RWPE2 (cell line): Measurements from ENCODE around the gene ADM2.

Source experiments
- ATAC-seq: fragments of 200-7000 bp; cut with Tn5 transposase; 3 replicates; pipeline ENCODE4 v1.9.1; 2021; ENCODE audit warnings: low read depth
- DNase-seq: peaks from one replicate; pipeline ENCODE4 v3.0.0-alpha.2; 2020; ENCODE audit warnings: low spot score
- H3K27ac ChIP-seq: fragments of 450-650 bp; 2 replicates; pipeline ENCODE4 v1.5.1; 2017; ENCODE audit warnings: mild to moderate bottlenecking; ENCODE audit not compliant: poor library complexity, severe bottlenecking
- H3K27me3 ChIP-seq: fragments of 250-450 bp; sonication (Bioruptor Pico); 2 replicates; pipeline ENCODE4 v1.5.1; 2021; ENCODE audit warnings: mild to moderate bottlenecking, moderate library complexity; ENCODE audit not compliant: insufficient read depth, poor library complexity, severe bottlenecking
- H3K36me3 ChIP-seq: fragments of 250-450 bp; sonication (Bioruptor Pico); 2 replicates; pipeline ENCODE4 v1.5.1; 2020; ENCODE audit warnings: low read depth, mild to moderate bottlenecking, moderate library complexity
- H3K4me1 ChIP-seq: fragments of 250-450 bp; sonication (Bioruptor Pico); 2 replicates; pipeline ENCODE4 v1.5.1; 2021; ENCODE audit warnings: mild to moderate bottlenecking, moderate library complexity; ENCODE audit not compliant: insufficient read depth, poor library complexity, severe bottlenecking
- H3K4me3 ChIP-seq: fragments of 250-450 bp; sonication (Bioruptor Pico); 2 replicates; pipeline ENCODE4 v1.5.1; 2021; ENCODE audit warnings: mild to moderate bottlenecking, moderate library complexity; ENCODE audit not compliant: severe bottlenecking
- H3K9me3 ChIP-seq: fragments of 250-450 bp; sonication (Bioruptor Pico); 2 replicates; pipeline ENCODE4 v1.5.1; 2021; ENCODE audit warnings: mild to moderate bottlenecking, moderate library complexity; ENCODE audit not compliant: severe bottlenecking
- TF ChIP-seq, protein P1 (sequence below): fragments of 450-650 bp; IDR thresholded peaks from one replicate; pipeline ENCODE4 v1.5.1; 2017; ENCODE audit warnings: mild to moderate bottlenecking, moderate library complexity; ENCODE audit not compliant: poor library complexity, severe bottlenecking

ADM2 gene

GRCh38 chr22:50529416-50529896 is 48.1 kb downstream of the ADM2 start:
- Histone ChIP-seq H3K9me3 (no peaks in the 10 kb centered on the region), H3K27ac (peak overlapping the region; percentile 81), H3K4me3 (peak overlapping the region; percentile 67), H3K4me1 (no peaks in the 10 kb centered on the region), H3K27me3 (no peaks in the 10 kb centered on the region), H3K36me3 (no peaks in the 10 kb centered on the region)
- peak; percentile 72 for DNase-seq
- ATAC-seq = no peak
- TF ChIP-seq, protein P1, sequence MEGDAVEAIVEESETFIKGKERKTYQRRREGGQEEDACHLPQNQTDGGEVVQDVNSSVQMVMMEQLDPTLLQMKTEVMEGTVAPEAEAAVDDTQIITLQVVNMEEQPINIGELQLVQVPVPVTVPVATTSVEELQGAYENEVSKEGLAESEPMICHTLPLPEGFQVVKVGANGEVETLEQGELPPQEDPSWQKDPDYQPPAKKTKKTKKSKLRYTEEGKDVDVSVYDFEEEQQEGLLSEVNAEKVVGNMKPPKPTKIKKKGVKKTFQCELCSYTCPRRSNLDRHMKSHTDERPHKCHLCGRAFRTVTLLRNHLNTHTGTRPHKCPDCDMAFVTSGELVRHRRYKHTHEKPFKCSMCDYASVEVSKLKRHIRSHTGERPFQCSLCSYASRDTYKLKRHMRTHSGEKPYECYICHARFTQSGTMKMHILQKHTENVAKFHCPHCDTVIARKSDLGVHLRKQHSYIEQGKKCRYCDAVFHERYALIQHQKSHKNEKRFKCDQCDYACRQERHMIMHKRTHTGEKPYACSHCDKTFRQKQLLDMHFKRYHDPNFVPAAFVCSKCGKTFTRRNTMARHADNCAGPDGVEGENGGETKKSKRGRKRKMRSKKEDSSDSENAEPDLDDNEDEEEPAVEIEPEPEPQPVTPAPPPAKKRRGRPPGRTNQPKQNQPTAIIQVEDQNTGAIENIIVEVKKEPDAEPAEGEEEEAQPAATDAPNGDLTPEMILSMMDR = no peak

GRCh38 chr22:50529897-50530579 is 48.7 kb downstream of the ADM2 start, which contains the start of gene TYMP:
TSS of gene TYMP (minus strand) at chr22:50530012. CDS start at chr22:50529709, 303 bp downstream.
- H3K27ac ChIP-seq = peak within 1 kb of the TSS; percentile 81
- ATAC-seq = peak; percentile 35
- H3K4me3 ChIP-seq = peak within 1 kb of the TSS; percentile 67
- no peaks in the 10 kb centered on the region for H3K36me3 ChIP-seq
- no peaks in the 10 kb centered on the region for H3K9me3 ChIP-seq
- no peaks in the 10 kb centered on the region for H3K4me1 ChIP-seq
- DNase-seq = peak; percentile 83
- H3K27me3 ChIP-seq = no peaks in the 10 kb centered on the region
- TF ChIP-seq, protein P1 = no peak

- ATAC-seq (no peak), DNase-seq (no peak)
- Histone ChIP-seq H3K4me3 (peak overlapping the region; percentile 67), H3K27me3 (no peaks in the 10 kb centered on the region), H3K4me1 (no peaks in the 10 kb centered on the region), H3K36me3 (no peaks in the 10 kb centered on the region), H3K27ac (peak overlapping the region; percentile 81), H3K9me3 (no peaks in the 10 kb centered on the region)
- TF ChIP-seq, protein P1 = no peak
Measured at GRCh38 chr22:50530580-50530876, 49.2 kb downstream of the ADM2 start.

GRCh38 chr22:50530877-50531545 is 49.7 kb downstream of the ADM2 start:
- Histone ChIP-seq H3K4me1 (no peaks in the 10 kb centered on the region), H3K4me3 (peak overlapping the region; percentile 67), H3K9me3 (no peaks in the 10 kb centered on the region), H3K36me3 (no peaks in the 10 kb centered on the region), H3K27ac (peak overlapping the region; percentile 81), H3K27me3 (no peaks in the 10 kb centered on the region)
- DNase-seq (peak; percentile 87), ATAC-seq (peak; percentile 46)
- TF ChIP-seq, protein P1 = no peak
